Stimulated activated CD4-positive, alpha-beta T cell treated with anti-CD3 and anti-CD28 coated beads, Interleukin-12 subunit alpha, Interleukin-12 subunit beta, amount 100 ng/mL, for 24 hours (primary cell): ENCODE results near the gene DOCK2.
"Not testable (repeated sequence)": the region's sequence is repeated elsewhere in the genome, so short reads cannot be mapped to it uniquely, and the experiment has no call there.

Experiments used
- DNase-seq, 2 experiments: peaks; one replicate each; pipeline ENCODE4 v3.0.0-alpha.2; 2020; ENCODE audit warnings: low read depth in 2 of 2

DOCK2 gene

GRCh38 chr5:170056561-170057267 lies 419.6 kb downstream of the DOCK2 start:
- DNase-seq, result no peak

- no peak for DNase-seq
Observed at GRCh38 chr5:170057311-170057710, 420.2 kb downstream of the DOCK2 start.

GRCh38 chr5:170059221-170059620 lies 422.1 kb downstream of the DOCK2 start:
- no peak for DNase-seq

GRCh38 chr5:170067152-170067551 lies 430.1 kb downstream of the DOCK2 start:
- no peak for DNase-seq

GRCh38 chr5:170067574-170068170 lies 430.6 kb downstream of the DOCK2 start:
- no peak for DNase-seq

GRCh38 chr5:170069512-170069911 lies 432.4 kb downstream of the DOCK2 start:
- no peak for DNase-seq

GRCh38 chr5:170070556-170071412 lies 433.7 kb downstream of the DOCK2 start:
- DNase-seq, result peak in 1 of 2 experiments; percentile 10

- no peak for DNase-seq
Observed at GRCh38 chr5:170071748-170072147, 434.7 kb downstream of the DOCK2 start.

GRCh38 chr5:170075696-170076095 lies 438.6 kb downstream of the DOCK2 start:
- DNase-seq, result no peak

GRCh38 chr5:170076211-170076610 lies 439.1 kb downstream of the DOCK2 start:
- DNase-seq, result no peak

- DNase-seq, result no peak
Observed at GRCh38 chr5:170076739-170077138, 439.7 kb downstream of the DOCK2 start.

GRCh38 chr5:170077526-170077925 lies 440.5 kb downstream of the DOCK2 start:
- no peak for DNase-seq

GRCh38 chr5:170078458-170078857 lies 441.4 kb downstream of the DOCK2 start:
- DNase-seq, result no peak

GRCh38 chr5:170078931-170079330 lies 441.9 kb downstream of the DOCK2 start:
- no peak for DNase-seq

- no peak for DNase-seq
Observed at GRCh38 chr5:170080217-170080616, 443.1 kb downstream of the DOCK2 start.

GRCh38 chr5:170080786-170081445 lies 443.8 kb downstream of the DOCK2 start:
- no peak for DNase-seq

- DNase-seq, result no peak
Observed at GRCh38 chr5:170081616-170082015, 444.5 kb downstream of the DOCK2 start.

GRCh38 chr5:170082701-170083100 lies 445.6 kb downstream of the DOCK2 start:
- DNase-seq, result no peak

- DNase-seq, result no peak
Observed at GRCh38 chr5:170087168-170087817, 450.2 kb downstream of the DOCK2 start.

- no peak for DNase-seq
Observed at GRCh38 chr5:170092455-170093101, 455.5 kb downstream of the DOCK2 start.

GRCh38 chr5:170094329-170094728 lies 457.3 kb downstream of the DOCK2 start:
- DNase-seq, result not testable (repeated sequence)
